CD4-positive, alpha-beta T cell treated with Interferon gamma for 1 hour (primary cell): ENCODE data around the gene TDRD1.
"Not testable (repeated sequence)": the region's sequence is repeated elsewhere in the genome, so short reads cannot be mapped to it uniquely, and the experiment has no call there.

Source experiments
- DNase-seq: peaks from one replicate; pipeline ENCODE4 v3.0.0-alpha.2; 2020

Gene TDRD1

DNA sequence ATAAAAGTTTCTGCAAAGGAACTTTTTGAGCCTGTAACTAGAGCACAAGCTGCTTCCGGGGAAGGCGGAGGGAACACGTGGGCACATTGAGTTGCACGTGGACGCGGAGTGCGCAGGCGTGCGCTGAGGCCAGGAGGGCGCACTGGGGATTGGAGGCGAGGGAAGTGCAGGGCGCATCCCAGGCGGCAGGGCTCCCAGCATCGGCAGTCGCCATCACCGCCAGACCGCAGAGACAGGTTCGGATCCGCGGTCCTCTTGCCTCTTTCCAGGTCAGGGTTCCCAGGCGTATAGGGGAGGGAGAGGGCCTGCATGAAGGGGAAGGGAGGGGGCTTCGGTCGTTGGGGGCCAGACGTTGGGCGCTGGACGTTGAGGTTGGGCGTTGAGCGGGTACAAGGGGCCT is at the start of gene TDRD1:
Gene TDRD1 (plus strand): TSS at position 206 of the 400 bp plus-strand sequence. CDS start 8,479 bp downstream, outside the sequence.
- DNase-seq, result no peak

DNA sequence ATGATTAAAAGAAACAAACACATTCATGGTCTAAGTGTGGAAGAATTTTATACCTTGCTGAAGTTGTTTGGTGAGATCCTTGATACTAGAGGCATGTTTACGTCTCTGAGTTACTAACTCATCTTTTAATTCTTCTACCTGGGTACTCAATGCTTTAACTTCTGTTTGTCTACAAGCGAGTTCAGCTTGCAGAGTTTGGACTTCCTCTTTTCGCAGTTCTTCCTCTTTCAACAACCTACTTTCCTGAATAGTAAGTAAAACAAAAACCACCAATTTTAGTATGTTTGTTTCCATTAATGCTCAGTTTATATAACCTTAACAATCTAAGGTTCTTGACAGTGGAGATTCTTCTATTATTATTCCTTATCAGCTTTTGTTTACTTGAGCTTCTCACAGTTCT is 48.1 kb upstream of the TDRD1 start:
- no peak for DNase-seq

- DNase-seq, result no peak
Measured at GRCh38 chr10:114135476-114135875, 43.7 kb upstream of the TDRD1 start.

- no peak for DNase-seq
Measured at GRCh38 chr10:114138581-114138980, 40.6 kb upstream of the TDRD1 start.

DNA sequence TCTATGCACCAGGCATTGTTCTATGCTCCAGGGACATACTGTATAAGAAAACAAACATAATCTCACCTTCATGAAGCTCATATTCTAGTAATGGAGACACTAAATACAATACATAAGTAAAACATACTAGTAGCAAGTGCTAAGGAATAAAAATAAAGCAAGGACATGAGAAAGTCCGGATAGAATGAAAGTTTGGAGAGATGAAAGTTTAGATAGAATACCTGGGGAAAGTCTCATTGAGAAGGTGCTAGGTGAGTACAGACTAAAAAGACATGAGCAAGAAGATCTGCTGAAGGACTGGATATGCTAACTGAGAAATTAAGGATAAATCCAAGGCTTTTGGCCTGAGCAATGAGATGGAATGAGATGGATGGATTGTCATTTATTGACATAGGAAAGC is 39.1 kb upstream of the TDRD1 start:
- no peak for DNase-seq

- not testable (repeated sequence) for DNase-seq
Measured at GRCh38 chr10:114140827-114141226, 38.3 kb upstream of the TDRD1 start.

DNA sequence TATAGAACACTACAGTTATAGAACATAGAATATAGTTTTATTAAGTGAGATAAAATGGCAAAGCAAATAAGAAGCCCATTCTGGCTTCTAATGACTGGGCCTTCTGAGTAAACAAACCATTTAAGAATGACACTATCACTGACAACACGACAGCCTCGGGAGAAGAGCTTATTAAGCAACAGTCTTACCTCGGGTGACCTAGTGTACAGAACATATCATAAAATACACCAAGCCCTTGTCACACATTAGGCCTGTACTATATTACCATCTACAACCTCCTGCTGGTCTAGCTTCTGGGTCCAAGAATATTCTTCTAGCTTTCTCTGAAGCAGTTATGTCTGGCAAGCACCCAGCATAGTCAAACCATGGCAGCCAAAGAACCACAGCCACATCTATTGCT is 37.1 kb upstream of the TDRD1 start:
- DNase-seq, result no peak

GRCh38 chr10:114143160-114143559 is 36.0 kb upstream of the TDRD1 start:
- no peak for DNase-seq

- not testable (repeated sequence) for DNase-seq
Measured at GRCh38 chr10:114149476-114149875, 29.7 kb upstream of the TDRD1 start.

- DNase-seq, result no peak
Measured at GRCh38 chr10:114151486-114151885, 27.7 kb upstream of the TDRD1 start.

DNA sequence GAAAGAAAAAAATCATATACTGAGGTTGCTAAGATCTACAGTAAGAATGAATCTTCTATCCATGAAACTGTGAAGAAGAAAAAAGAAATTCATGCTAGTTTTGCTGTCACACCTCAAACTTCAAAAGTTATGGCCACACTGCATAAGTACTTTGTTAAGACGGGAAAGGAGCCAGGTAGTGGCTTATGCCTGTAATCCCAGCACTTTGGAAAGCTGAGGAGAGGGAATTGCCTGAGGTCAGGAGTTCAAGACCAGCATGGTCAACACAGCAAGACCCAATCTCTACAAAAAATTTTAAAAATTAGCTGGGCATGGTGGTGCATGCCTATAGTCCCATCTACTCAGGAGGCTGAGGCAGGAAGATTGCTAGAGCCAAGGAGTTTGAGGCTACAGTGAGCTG is 27.3 kb upstream of the TDRD1 start:
- no peak for DNase-seq

GRCh38 chr10:114157912-114158311 is 21.2 kb upstream of the TDRD1 start:
- no peak for DNase-seq

- no peak for DNase-seq
Measured at GRCh38 chr10:114163062-114163461, 16.1 kb upstream of the TDRD1 start.

DNA sequence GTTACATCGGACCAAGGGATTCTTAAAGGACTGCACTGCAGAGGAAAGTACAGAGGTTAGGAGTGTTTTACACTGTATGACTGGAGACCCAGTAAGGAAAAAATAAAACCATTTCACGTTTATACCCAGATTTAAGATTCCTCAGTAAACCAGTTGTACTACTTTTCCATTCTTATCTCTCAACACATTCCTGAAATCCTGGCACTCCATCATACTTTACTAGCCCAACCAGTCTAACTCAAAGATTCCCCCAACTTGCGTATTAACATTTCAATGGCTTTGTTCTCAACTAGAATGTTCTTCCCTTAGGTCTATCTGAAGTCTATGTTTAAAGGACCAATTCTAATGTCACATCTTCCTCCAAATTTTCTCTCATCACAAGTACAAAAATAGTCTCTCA is 13.1 kb upstream of the TDRD1 start:
- DNase-seq, result no peak

- DNase-seq, result no peak
Measured at GRCh38 chr10:114166494-114166893, 12.7 kb upstream of the TDRD1 start.

GRCh38 chr10:114167985-114168384 is 11.2 kb upstream of the TDRD1 start:
- DNase-seq, result no peak

GRCh38 chr10:114168450-114169009 is 10.6 kb upstream of the TDRD1 start:
- DNase-seq, result no peak

- DNase-seq, result no peak
Measured at GRCh38 chr10:114172216-114172615, 6.9 kb upstream of the TDRD1 start.

- DNase-seq, result no peak
Measured at GRCh38 chr10:114172776-114173602, 6.2 kb upstream of the TDRD1 start.

DNA sequence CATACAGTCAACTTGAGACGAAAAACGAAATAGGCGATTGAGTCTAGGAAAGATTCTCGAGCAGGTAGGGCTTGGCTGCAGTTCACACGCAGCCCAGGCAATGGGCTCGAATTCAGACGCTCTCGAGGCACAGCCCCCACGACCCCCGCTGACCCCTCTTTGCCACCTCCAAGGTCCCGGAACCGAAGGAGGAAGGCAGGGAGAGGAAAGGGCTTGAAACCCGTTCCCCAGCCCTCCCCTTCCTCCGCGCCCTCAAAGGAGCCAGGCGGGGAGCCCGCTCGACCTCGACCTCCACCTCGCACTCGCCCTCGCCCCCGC is 5.6 kb upstream of the TDRD1 start:
- DNase-seq, result no peak

GRCh38 chr10:114173921-114174694 is 5.0 kb upstream of the TDRD1 start, which contains the start of gene CCDC186:
TSS of gene CCDC186 (minus strand) at chr10:114174203. CDS start at chr10:114163268, 10,935 bp downstream.
- DNase-seq, result peak; percentile 97

DNA sequence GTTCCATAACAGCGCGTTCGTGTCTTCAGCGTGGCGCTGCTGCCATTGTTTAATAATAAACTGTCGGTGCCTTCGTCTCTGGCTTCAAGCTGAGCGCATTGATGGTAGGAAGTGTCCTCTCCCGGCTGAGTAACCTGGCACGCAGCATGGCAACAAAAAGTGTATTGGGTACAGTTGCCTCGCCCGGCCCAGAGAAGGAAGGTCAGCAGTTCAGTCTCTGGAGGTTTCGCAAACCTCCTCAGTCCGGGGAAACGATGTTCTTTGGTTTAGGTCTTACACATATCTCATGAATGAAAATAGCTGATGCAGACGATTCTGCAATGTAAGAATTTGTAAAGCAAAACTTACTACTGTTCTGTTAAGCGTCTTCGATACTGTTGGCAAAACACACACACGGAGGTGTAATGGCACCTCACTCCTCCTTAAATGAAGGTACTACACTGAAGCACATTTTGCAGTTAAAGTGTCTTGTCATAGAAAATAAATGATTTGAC is 4.4 kb upstream of the TDRD1 start:
- DNase-seq, result no peak

DNA sequence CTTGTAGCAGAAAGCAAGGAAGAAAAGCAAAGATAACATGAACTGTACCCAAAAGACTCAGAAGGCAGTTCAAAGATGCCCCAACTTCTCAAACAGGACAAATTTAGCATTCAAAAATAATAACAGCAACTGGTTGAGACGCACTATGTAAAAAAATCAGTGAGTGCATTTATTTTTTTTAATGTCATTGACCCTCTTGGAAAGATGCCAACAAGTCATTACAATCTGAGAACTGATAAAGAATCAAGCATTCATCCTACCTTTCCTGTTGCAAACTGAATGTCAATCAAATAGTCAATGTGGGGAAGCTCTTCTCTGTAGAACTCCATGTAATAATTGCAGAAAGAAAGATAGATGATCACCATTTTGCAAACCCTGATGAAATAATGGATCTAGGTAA is 3.5 kb upstream of the TDRD1 start:
- DNase-seq, result no peak

GRCh38 chr10:114176511-114176910 is 2.6 kb upstream of the TDRD1 start:
- no peak for DNase-seq
